ENCODE data around the gene AOPEP. TPM values are rescaled to one million over a fixed set of nuclear protein-coding genes. Genes with fewer than 3 reads are reported as not detected.

The AOPEP gene
- total and polyA plus RNA-seq, 2 of the 13 experiments (the other 11 are each of a cell fraction or from before 2014, with no cell fraction given): 22.2 to 41.6 TPM

- intact Hi-C loops (cut with micrococcal nuclease; ENCODE audit: unreplicated experiment): loop anchor here (10.0 kb wide), 1 partner anchor 134 kb away; no protein-coding TSS in a partner anchor
- in situ Hi-C loops (cut with HindIII; ENCODE audit: extremely low pct_ligation_motif_present, low pct_unique_long_range_greater_than_20kb): no loop called here
- no peaks in the 10 kb centered on the region for H4K20me1 ChIP-seq (ENCODE audit: insufficient read depth, low read length)
- ATAC-seq (no peak), FAIRE-seq (no peak), DNase-seq (ENCODE audit: low spot score) (peak; percentile 15)
- no peaks in the 10 kb centered on the region for H3K36me3 ChIP-seq (replicated peaks in 1 of 2; ENCODE audit: control insufficient read depth in 1 of 2, insufficient read depth in 2 of 2, low read length in 2 of 2)
- no peak for TF ChIP-seq CEBPB (IDR thresholded peaks at IDR 0.05; ENCODE audit: borderline replicate concordance, low read depth, low read length)
- peak; percentile 11; the same call in 1 of the 2 replicates for TF ChIP-seq FOSL2 (CRISPR knock-in tag; IDR thresholded peaks at IDR 0.05)
- TF ChIP-seq ZFY (CRISPR knock-in tag; IDR thresholded peaks at IDR 0.05): peak; percentile 29; the same call in 1 of the 2 replicates
- no peak for TF ChIP-seq ZNF253 (CRISPR knock-in tag; IDR thresholded peaks at IDR 0.05; ENCODE audit: borderline replicate concordance)
- CTCF ChIA-PET (ENCODE audit: low intra/inter-chr PET ratio, low total read pairs): no interaction called here
- POLR2A ChIA-PET: interaction anchor here (1.5 kb wide), 1 partner anchor 9 kb away, joined by 3 read pairs; no protein-coding TSS in a partner anchor
- peaks cover 5% of the 10 kb centered on the region; the same call in 1 of the 2 replicates for H3K9me3 ChIP-seq (ENCODE audit: low read length)
- 65% methylated on average over 5 of the region's 5 CpGs for WGBS (ENCODE audit: low lambda C conversion rate)
- H3K27me3 ChIP-seq (ENCODE audit: control insufficient read depth in 1 of 2, insufficient read depth in 2 of 2, low read length in 2 of 2): no peaks in the 10 kb centered on the region
- H2AFZ ChIP-seq (ENCODE audit: low read length): peak overlapping the region; percentile 79
- H3K27ac ChIP-seq (ENCODE audit: extremely low read length, insufficient read depth, low read length): no peak overlapping the region
- H3K4me3 ChIP-seq (replicated peaks in 1 of 3; ENCODE audit: insufficient read depth in 1 of 3, low read depth in 2 of 3, low read length in 3 of 3): no peak overlapping the region
- no peak overlapping the region for H3K9ac ChIP-seq (ENCODE audit: insufficient read depth, low read depth, low read length)
- no TSS peak for BruUV-seq (replicated peaks)
- peak overlapping the region; percentile 48 for H3K4me2 ChIP-seq (ENCODE audit: low read depth, low read length)
- H3K79me2 ChIP-seq (ENCODE audit: insufficient read depth, low read length): no peaks in the 10 kb centered on the region
- peaks cover 40% of the 10 kb centered on the region for H3K4me1 ChIP-seq (ENCODE audit: insufficient read depth, low read length)
Measured at GRCh38 chr9:94720846-94721549, 5.5 kb upstream of the AOPEP start.

DNA sequence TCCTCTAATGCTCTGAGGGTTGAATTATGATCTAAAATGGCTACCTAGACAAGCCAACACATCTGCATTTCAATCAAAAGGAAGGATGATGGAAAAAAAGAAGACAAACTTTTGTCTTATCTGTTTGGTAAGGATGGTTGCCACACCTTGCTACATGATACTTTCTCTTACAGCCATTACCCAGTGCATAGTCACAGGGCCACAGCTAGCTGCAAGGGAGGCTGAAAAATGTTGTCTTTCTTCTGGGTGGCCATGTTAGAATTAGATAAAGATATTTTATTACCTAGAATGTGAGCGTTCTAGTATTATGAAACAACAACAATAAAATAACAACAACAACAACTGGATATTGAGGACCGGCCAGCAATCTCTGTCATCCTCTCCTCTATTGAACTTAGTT is 4.7 kb upstream of the AOPEP start:
- Histone ChIP-seq H3K27me3 (ENCODE audit: control insufficient read depth in 1 of 2, insufficient read depth in 2 of 2, low read length in 2 of 2) (no peaks in the 10 kb centered on the region; a peak in 1 of 5 replicates), H3K4me3 (replicated peaks in 1 of 3; ENCODE audit: insufficient read depth in 1 of 3, low read depth in 2 of 3, low read length in 3 of 3) (no peak overlapping the region), H3K9ac (ENCODE audit: insufficient read depth, low read depth, low read length) (no peak overlapping the region), H3K9me3 (ENCODE audit: low read length) (peaks cover 5% of the 10 kb centered on the region; the same call in 1 of the 2 replicates), H3K27ac (ENCODE audit: extremely low read length, insufficient read depth, low read length) (no peak overlapping the region), H3K4me1 (ENCODE audit: insufficient read depth, low read length) (peaks cover 37% of the 10 kb centered on the region), H4K20me1 (ENCODE audit: insufficient read depth, low read length) (no peaks in the 10 kb centered on the region), H3K36me3 (replicated peaks in 1 of 2; ENCODE audit: control insufficient read depth in 1 of 2, insufficient read depth in 2 of 2, low read length in 2 of 2) (no peaks in the 10 kb centered on the region), H3K79me2 (ENCODE audit: insufficient read depth, low read length) (peaks cover 1% of the 10 kb centered on the region), H3K4me2 (ENCODE audit: low read depth, low read length) (peak overlapping the region; percentile 48), H2AFZ (ENCODE audit: low read length) (peak overlapping the region; percentile 79)
- no peak for DNase-seq (ENCODE audit: low spot score)
- no peak for FAIRE-seq
- 93% methylated on average over 2 of the region's 2 CpGs for WGBS (ENCODE audit: low lambda C conversion rate)
- TF ChIP-seq POLR2A (IDR thresholded peaks at IDR 0.05; ENCODE audit: insufficient read depth in 1 of 2, low read depth in 2 of 2, low read length in 2 of 2) (no peak), EHMT2 (IDR thresholded peaks at IDR 0.05; ENCODE audit: borderline replicate concordance, low read depth, low read length) (0 out of 2 replicates have a peak, but pooled peaks have one; percentile 38), CEBPZ (IDR thresholded peaks at IDR 0.05; ENCODE audit: low read length) (no peak), ZNF570 (CRISPR knock-in tag; IDR thresholded peaks at IDR 0.05; ENCODE audit: borderline replicate concordance) (no peak), HDAC1 (CRISPR knock-in tag; IDR thresholded peaks at IDR 0.05) (no peak), HNRNPUL1 (IDR thresholded peaks at IDR 0.05; ENCODE audit: low read depth, low read length) (no peak)
- ATAC-seq: no peak
- ChIA-PET CTCF (ENCODE audit: low intra/inter-chr PET ratio, low total read pairs) (no interaction called here), POLR2A (interaction anchor here (1.5 kb wide), 1 partner anchor 10 kb away, joined by 3 read pairs; no protein-coding TSS in a partner anchor)
- BruUV-seq (replicated peaks): no TSS peak
- intact Hi-C loops (cut with micrococcal nuclease; ENCODE audit: unreplicated experiment): loop anchor here (10.0 kb wide), 1 partner anchor 133 kb away; no protein-coding TSS in a partner anchor
- in situ Hi-C loops (cut with HindIII; ENCODE audit: extremely low pct_ligation_motif_present, low pct_unique_long_range_greater_than_20kb): no loop called here
